ENCODE data around the gene NUSAP1. TPM values are rescaled to one million over a fixed set of nuclear protein-coding genes. Genes with fewer than 3 reads are reported as not detected.

The NUSAP1 gene
- total RNA-seq, 1 donor from 2014 or later: 3.7 TPM

DNA sequence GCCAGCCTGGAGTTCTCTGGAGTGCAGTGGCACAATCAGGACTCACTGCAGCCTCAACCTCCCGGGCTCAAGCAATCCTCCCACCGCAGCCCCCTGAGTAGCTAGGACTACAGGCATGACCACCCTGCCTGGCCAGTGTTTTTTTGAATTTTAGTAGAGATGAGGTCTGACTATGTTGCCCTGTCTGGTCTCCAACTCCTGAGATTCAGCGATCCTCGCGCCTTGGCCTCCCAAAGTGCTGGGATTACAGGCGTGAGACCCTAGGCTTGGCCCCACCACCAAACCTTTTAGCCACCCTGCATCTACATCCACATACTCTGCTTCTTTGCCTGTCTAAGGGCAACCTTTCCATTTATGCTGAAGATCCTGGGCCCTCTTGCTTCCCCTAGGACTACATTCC is 4.4 kb downstream of the NUSAP1 start:
- no peaks in the 10 kb centered on the region for H3K27me3 ChIP-seq (ENCODE audit: control insufficient read depth, insufficient read depth, low read length)
- no peak overlapping the region for H3K4me3 ChIP-seq (ENCODE audit: low read depth, low read length)
- TF ChIP-seq, protein P1, sequence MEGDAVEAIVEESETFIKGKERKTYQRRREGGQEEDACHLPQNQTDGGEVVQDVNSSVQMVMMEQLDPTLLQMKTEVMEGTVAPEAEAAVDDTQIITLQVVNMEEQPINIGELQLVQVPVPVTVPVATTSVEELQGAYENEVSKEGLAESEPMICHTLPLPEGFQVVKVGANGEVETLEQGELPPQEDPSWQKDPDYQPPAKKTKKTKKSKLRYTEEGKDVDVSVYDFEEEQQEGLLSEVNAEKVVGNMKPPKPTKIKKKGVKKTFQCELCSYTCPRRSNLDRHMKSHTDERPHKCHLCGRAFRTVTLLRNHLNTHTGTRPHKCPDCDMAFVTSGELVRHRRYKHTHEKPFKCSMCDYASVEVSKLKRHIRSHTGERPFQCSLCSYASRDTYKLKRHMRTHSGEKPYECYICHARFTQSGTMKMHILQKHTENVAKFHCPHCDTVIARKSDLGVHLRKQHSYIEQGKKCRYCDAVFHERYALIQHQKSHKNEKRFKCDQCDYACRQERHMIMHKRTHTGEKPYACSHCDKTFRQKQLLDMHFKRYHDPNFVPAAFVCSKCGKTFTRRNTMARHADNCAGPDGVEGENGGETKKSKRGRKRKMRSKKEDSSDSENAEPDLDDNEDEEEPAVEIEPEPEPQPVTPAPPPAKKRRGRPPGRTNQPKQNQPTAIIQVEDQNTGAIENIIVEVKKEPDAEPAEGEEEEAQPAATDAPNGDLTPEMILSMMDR (IDR thresholded peaks at IDR 0.05; ENCODE audit: insufficient read depth, low read length, severe bottlenecking): no peak
- H3K36me3 ChIP-seq (ENCODE audit: control insufficient read depth, insufficient read depth, low read length): no peaks in the 10 kb centered on the region
- DNase-seq (ENCODE audit: low read depth): no peak
- no peak for FAIRE-seq

DNA sequence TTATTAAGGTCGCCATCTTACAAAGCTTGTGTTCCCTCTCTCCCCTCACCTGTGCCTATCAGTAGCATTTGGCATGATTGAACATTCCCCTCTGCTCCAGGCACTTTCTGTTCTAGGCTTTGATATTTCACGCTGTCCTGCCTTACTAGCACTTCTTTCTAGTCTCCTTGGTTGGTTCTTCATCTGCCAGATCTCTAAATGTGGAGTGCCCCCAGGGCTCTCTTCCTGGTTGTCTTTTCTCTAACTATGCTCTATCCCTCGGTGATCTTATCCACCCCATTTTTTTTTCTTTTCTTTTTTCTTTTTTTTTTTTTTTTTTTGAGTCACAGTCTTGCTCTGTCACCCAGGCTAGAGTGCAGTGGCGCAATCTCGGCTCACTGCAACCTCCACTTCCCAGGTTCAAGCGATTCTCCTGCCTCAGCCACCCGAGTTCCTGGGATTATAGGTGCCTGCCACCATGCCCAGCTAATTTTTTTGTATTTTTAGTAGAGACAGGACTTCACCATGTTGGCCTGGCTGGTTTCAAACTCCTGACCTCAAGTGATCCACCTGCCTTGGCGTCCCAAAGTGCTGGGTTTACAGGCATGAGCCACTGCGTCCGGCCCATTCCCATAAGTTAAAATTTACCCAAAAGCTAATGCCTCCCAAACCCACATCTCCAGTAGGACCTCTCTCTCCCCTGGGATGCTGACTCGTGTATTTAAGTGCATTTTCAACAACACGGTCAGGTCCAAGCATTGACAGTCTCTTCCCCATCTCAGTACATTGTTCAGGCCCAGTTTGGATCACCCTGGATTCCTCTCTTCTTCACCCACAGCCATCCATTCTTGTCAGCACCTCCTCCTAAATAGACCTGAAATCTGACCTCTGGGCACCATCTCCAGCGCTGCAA is 5.2 kb downstream of the NUSAP1 start:
- Histone ChIP-seq H3K4me3 (ENCODE audit: low read depth, low read length) (no peak overlapping the region), H3K27me3 (ENCODE audit: control insufficient read depth, insufficient read depth, low read length) (no peaks in the 10 kb centered on the region), H3K36me3 (ENCODE audit: control insufficient read depth, insufficient read depth, low read length) (no peaks in the 10 kb centered on the region)
- FAIRE-seq: no peak
- DNase-seq (ENCODE audit: low read depth): no peak
- TF ChIP-seq, protein P1 (IDR thresholded peaks at IDR 0.05; ENCODE audit: insufficient read depth, low read length, severe bottlenecking): no peak

DNA sequence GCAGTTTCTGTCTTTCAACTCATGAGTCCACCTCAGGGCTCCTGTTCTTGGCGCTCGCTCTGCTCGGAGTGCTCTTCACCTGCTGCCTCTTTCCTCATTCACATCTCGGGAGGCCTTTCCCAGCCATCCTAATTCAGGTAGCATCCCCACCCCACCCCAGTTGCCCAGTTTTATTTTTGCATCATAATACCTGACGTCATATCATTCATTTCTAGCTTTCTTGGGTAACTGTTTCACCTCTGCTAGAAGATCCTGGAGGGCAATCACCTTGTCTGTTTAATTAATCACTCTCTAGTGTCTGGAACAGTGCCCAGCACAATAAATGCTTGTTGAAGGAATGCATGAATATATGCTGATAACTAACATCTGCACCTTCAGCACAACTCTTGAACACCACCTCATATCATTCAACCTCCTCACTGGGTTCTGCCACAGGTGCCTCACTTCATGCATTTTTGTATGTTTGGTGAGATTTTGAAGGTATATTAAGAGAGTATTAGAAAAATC is 7.6 kb downstream of the NUSAP1 start:
- Histone ChIP-seq H3K36me3 (ENCODE audit: control insufficient read depth, insufficient read depth, low read length) (no peaks in the 10 kb centered on the region), H3K27me3 (ENCODE audit: control insufficient read depth, insufficient read depth, low read length) (no peaks in the 10 kb centered on the region), H3K4me3 (ENCODE audit: low read depth, low read length) (no peak overlapping the region)
- DNase-seq (ENCODE audit: low read depth): no peak
- TF ChIP-seq, protein P1 (IDR thresholded peaks at IDR 0.05; ENCODE audit: insufficient read depth, low read length, severe bottlenecking): no peak
- no peak for FAIRE-seq

DNA sequence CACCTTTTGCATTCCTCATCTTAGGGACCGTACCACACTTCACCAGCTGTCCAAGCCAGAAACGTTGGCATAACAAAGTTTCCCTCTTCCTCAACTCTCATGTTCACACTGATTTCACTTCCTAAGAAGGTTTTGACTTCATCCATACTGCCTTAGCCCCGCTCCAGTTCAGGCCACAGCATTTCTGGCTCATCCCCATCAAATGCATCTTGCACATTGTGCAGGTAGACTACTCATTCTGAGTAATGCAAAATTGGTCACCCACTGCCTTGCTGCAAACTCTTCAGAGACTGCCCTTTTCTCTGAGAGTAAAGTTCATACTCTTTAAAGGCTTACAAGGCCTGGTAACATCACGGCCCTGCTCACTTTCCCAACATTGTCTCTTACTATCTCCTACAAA is 8.8 kb downstream of the NUSAP1 start:
- H3K4me3 ChIP-seq (ENCODE audit: low read depth, low read length): no peak overlapping the region
- DNase-seq (ENCODE audit: low read depth) (no peak), FAIRE-seq (no peak)
- no peaks in the 10 kb centered on the region for H3K36me3 ChIP-seq (ENCODE audit: control insufficient read depth, insufficient read depth, low read length)
- TF ChIP-seq, protein P1 (IDR thresholded peaks at IDR 0.05; ENCODE audit: insufficient read depth, low read length, severe bottlenecking): no peak
- no peaks in the 10 kb centered on the region for H3K27me3 ChIP-seq (ENCODE audit: control insufficient read depth, insufficient read depth, low read length)

DNA sequence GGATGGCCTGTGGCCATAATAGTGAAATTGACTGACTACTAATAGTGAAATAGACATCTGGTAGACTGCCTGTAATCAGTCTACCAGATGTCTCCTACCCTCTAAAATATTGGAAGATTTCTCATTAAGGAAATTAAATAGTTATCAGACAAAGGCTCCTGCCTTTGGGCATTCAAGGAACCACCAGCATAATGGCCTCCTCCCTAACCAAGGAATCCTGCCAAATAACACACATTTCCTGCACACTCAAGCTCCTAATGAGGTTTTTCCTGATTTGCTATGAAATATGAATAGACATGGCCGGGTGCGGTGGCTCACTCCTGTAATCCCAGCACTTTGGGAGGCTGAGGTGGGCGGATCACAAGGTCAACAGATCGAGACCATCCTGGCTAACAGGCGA is 14.6 kb downstream of the NUSAP1 start:
- H3K36me3 ChIP-seq (ENCODE audit: control insufficient read depth, insufficient read depth, low read length): peaks cover 3% of the 10 kb centered on the region

More for the DNA sequence above, 14.6 kb downstream of the NUSAP1 start:
- no peak for DNase-seq (ENCODE audit: low read depth)
- TF ChIP-seq, protein P1 (IDR thresholded peaks at IDR 0.05; ENCODE audit: insufficient read depth, low read length, severe bottlenecking): no peak
- no peaks in the 10 kb centered on the region for H3K27me3 ChIP-seq (ENCODE audit: control insufficient read depth, insufficient read depth, low read length)
- no peak overlapping the region for H3K4me3 ChIP-seq (ENCODE audit: low read depth, low read length)
- no peak for FAIRE-seq
